Osteocyte (in vitro differentiated cells): Measurements from ENCODE around the gene LRP2BP. TPM values are rescaled to one million over a fixed set of nuclear protein-coding genes. Genes with fewer than 3 reads are reported as not detected.
A peak's percentile ranks its signal among the peaks of the same experiment; 100 is the strongest.

Experiments
- DNase-seq: peaks from one replicate; pipeline ENCODE4 v3.0.0; 2021; ENCODE audit warnings: mixed read lengths; ENCODE audit not compliant: unreplicated experiment; ENCODE audit errors: extremely low spot score
- H3K27ac Mint-ChIP-seq: one replicate; pipeline ENCODE4 v1.8.0; 2021; ENCODE audit warnings: mild to moderate bottlenecking, mixed read lengths; ENCODE audit not compliant: unreplicated experiment
- H3K27me3 Mint-ChIP-seq: one replicate; pipeline ENCODE4 v1.8.0; 2021; ENCODE audit warnings: mixed read lengths; ENCODE audit not compliant: unreplicated experiment
- H3K36me3 Mint-ChIP-seq: one replicate; pipeline ENCODE4 v1.8.0; 2021; ENCODE audit warnings: mixed read lengths; ENCODE audit not compliant: unreplicated experiment
- H3K4me1 Mint-ChIP-seq: one replicate; pipeline ENCODE4 v1.8.0; 2021; ENCODE audit warnings: mixed read lengths; ENCODE audit not compliant: unreplicated experiment
- H3K4me3 Mint-ChIP-seq: one replicate; pipeline ENCODE4 v1.8.0; 2021; ENCODE audit warnings: mild to moderate bottlenecking, moderate library complexity, mixed read lengths; ENCODE audit not compliant: unreplicated experiment
- H3K9me3 Mint-ChIP-seq: one replicate; pipeline ENCODE4 v1.8.0; 2021; ENCODE audit warnings: mixed read lengths; ENCODE audit not compliant: unreplicated experiment
- CTCF ChIP-seq: fragments of 200-600 bp; sonication (generic); IDR thresholded peaks from 2 replicates; pipeline ENCODE4 v1.5.0; 2021; ENCODE audit warnings: antibody characterized with exemption, mild to moderate bottlenecking, moderate library complexity
- total RNA-seq: library from RNA; stranded (reverse); gene quantifications from 2 replicates; pipeline ENCODE4 v1.2.1, GENCODE V29; 2021

The LRP2BP gene
- total RNA-seq, 1 donor from 2014 or later, result 0.59 TPM

GRCh38 chr4:185395956-185396723, 416 bp upstream of the LRP2BP start:
- DNase-seq, result peak; percentile 99
- Mint-ChIP-seq H3K36me3 (peaks cover 16% of the 10 kb centered on the region), H3K27me3 (no peaks in the 10 kb centered on the region), H3K4me1 (peaks cover 23% of the 10 kb centered on the region), H3K4me3 (peak overlapping the region; percentile 83), H3K9me3 (peaks cover 3% of the 10 kb centered on the region), H3K27ac (peak overlapping the region; percentile 94)
- TF ChIP-seq CTCF, result no peak

- H3K4me3 Mint-ChIP-seq, result peak overlapping the region; percentile 82
- H3K4me1 Mint-ChIP-seq, result peaks cover 23% of the 10 kb centered on the region
- no peaks in the 10 kb centered on the region for H3K27me3 Mint-ChIP-seq
- TF ChIP-seq CTCF, result no peak
- no peak overlapping the region for H3K27ac Mint-ChIP-seq
- peaks cover 3% of the 10 kb centered on the region for H3K9me3 Mint-ChIP-seq
- H3K36me3 Mint-ChIP-seq, result peaks cover 5% of the 10 kb centered on the region
- DNase-seq, result no peak
Observed at GRCh38 chr4:185394568-185395237, 1.0 kb downstream of the LRP2BP start.

GRCh38 chr4:185392156-185392555, 3.6 kb downstream of the LRP2BP start:
- Mint-ChIP-seq H3K27me3 (no peaks in the 10 kb centered on the region), H3K36me3 (no peaks in the 10 kb centered on the region), H3K4me1 (peaks cover 16% of the 10 kb centered on the region), H3K27ac (no peak overlapping the region), H3K9me3 (peaks cover 3% of the 10 kb centered on the region), H3K4me3 (no peak overlapping the region)
- no peak for TF ChIP-seq CTCF
- no peak for DNase-seq

- H3K27me3 Mint-ChIP-seq, result no peaks in the 10 kb centered on the region
Observed at GRCh38 chr4:185390941-185391340, 4.8 kb downstream of the LRP2BP start.

More at GRCh38 chr4:185390941-185391340, 4.8 kb downstream of the LRP2BP start:
- no peak overlapping the region for H3K27ac Mint-ChIP-seq
- no peak for TF ChIP-seq CTCF
- H3K36me3 Mint-ChIP-seq, result no peaks in the 10 kb centered on the region
- peaks cover 3% of the 10 kb centered on the region for H3K9me3 Mint-ChIP-seq
- peaks cover 12% of the 10 kb centered on the region for H3K4me1 Mint-ChIP-seq
- H3K4me3 Mint-ChIP-seq, result no peak overlapping the region
- DNase-seq, result no peak
